NT2/D1 (cell line): ENCODE measurements around the gene ARHGEF26.

ENCODE experiments used
- DNase-seq: peaks from one replicate; pipeline ENCODE4 v3.0.0-alpha.2; 2011; ENCODE audit warnings: low read depth, low spot score
- H3K27me3 ChIP-seq: 2 replicates; pipeline ENCODE4 v1.6.0; 2011; ENCODE audit warnings: mild to moderate bottlenecking; ENCODE audit not compliant: insufficient read length, insufficient read depth
- H3K36me3 ChIP-seq: 2 replicates; pipeline ENCODE4 v1.6.1; 2011; ENCODE audit warnings: mild to moderate bottlenecking, low read length, mixed read lengths; ENCODE audit not compliant: insufficient read depth, insufficient read length
- H3K4me1 ChIP-seq: 2 replicates; pipeline ENCODE4 v1.5.1; 2011; ENCODE audit not compliant: insufficient read depth, insufficient read length
- H3K4me3 ChIP-seq: 2 replicates; pipeline ENCODE4 v1.5.1; 2011; ENCODE audit warnings: low read depth; ENCODE audit not compliant: insufficient read length
- H3K9ac ChIP-seq: 2 replicates; pipeline ENCODE4 v1.6.0; 2011; ENCODE audit warnings: low read depth; ENCODE audit not compliant: insufficient read length
- H3K9me3 ChIP-seq: 2 replicates; pipeline ENCODE4 v1.5.1; 2011; ENCODE audit warnings: mild to moderate bottlenecking, low read length; ENCODE audit not compliant: insufficient read depth
- SUZ12 ChIP-seq: IDR thresholded peaks from 2 replicates; pipeline ENCODE4 v1.6.1; 2011; ENCODE audit not compliant: insufficient read length, insufficient read depth; ENCODE audit errors: extremely low read depth
- YY1 ChIP-seq: IDR thresholded peaks from 2 replicates; pipeline ENCODE4 v1.6.1; 2011; ENCODE audit not compliant: insufficient read length, insufficient read depth
- ZNF274 ChIP-seq: IDR thresholded peaks from 2 replicates; pipeline ENCODE4 v1.6.1; 2011; ENCODE audit warnings: mild to moderate bottlenecking, low read depth, low read length

The ARHGEF26 gene

DNA sequence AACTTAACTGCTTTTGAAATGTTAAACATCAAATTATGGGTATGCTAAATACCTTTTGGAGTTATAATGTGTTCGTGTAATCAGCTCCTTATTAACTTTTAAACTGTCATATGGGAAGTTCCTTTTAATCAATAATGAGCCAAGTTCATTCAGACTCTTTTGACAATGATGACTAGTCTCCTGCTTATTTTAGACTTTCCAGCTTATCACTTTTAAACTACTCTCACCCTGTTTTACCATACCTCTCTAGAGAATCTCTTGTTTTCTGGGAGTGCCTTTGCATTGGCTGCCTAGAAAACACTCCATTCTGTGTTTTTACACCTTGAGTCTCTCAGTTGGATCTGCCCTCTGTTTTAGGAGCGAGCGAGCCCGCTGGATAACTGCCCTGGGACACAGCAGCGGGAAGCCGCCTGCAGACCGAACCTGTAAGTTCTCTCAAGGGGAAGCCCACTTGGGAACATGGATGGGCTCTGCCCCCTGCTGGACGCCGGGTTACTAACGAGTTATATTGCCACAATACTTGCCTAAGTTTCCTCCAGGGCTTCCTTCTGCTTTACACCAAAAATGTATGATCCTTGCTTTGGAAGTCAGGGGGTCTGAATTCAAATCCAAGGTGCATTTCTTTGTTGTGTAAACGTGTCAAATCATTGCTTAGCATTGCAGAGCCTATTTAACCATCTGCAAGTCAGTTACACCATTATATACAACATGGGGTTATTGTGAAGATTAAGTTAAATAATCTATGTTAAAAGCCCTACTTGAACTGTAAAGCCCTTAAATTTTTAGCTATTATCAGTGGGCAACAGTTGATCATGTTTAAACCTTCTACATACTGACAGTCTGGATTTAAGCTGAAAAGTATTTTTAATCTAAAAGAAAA, 131.8 kb downstream of the ARHGEF26 start:
- DNase-seq: peak; percentile 92
- H3K4me3 ChIP-seq: no peak overlapping the region
- no peak for TF ChIP-seq SUZ12
- peaks cover 2% of the 10 kb centered on the region for H3K4me1 ChIP-seq
- no peak overlapping the region for H3K9ac ChIP-seq
- H3K9me3 ChIP-seq: no peaks in the 10 kb centered on the region
- H3K36me3 ChIP-seq: peaks cover 32% of the 10 kb centered on the region
- no peaks in the 10 kb centered on the region for H3K27me3 ChIP-seq

GRCh38 chr3:154254527-154254926, 133.3 kb downstream of the ARHGEF26 start:
- TF ChIP-seq ZNF274: no peak
- TF ChIP-seq YY1: no peak
- TF ChIP-seq SUZ12: no peak
- Histone ChIP-seq H3K36me3 (peaks cover 45% of the 10 kb centered on the region), H3K4me1 (peaks cover 2% of the 10 kb centered on the region), H3K4me3 (no peak overlapping the region), H3K9ac (no peak overlapping the region), H3K9me3 (peaks cover 13% of the 10 kb centered on the region; the same call in 1 of the 2 replicates), H3K27me3 (no peaks in the 10 kb centered on the region)
- no peak for DNase-seq

- no peak overlapping the region for H3K9ac ChIP-seq
- H3K4me1 ChIP-seq: no peaks in the 10 kb centered on the region
- TF ChIP-seq YY1: no peak
- no peak for TF ChIP-seq SUZ12
- TF ChIP-seq ZNF274: no peak
- no peak for DNase-seq
- peaks cover 10% of the 10 kb centered on the region for H3K9me3 ChIP-seq
- H3K27me3 ChIP-seq: no peaks in the 10 kb centered on the region
- no peak overlapping the region for H3K4me3 ChIP-seq
- peaks cover 83% of the 10 kb centered on the region for H3K36me3 ChIP-seq
Measured at GRCh38 chr3:154273381-154273780, 152.2 kb downstream of the ARHGEF26 start.

- H3K4me3 ChIP-seq: no peak overlapping the region
- H3K36me3 ChIP-seq: peaks cover 88% of the 10 kb centered on the region
- H3K27me3 ChIP-seq: no peaks in the 10 kb centered on the region
- no peak overlapping the region for H3K9ac ChIP-seq
- H3K9me3 ChIP-seq: peaks cover under 1% of the 10 kb centered on the region
- TF ChIP-seq YY1 (no peak), ZNF274 (no peak), SUZ12 (no peak)
- no peaks in the 10 kb centered on the region for H3K4me1 ChIP-seq
- DNase-seq: no peak
Measured at GRCh38 chr3:154274348-154274747, 153.2 kb downstream of the ARHGEF26 start.

GRCh38 chr3:154275292-154275691, 154.1 kb downstream of the ARHGEF26 start:
- Histone ChIP-seq H3K27me3 (no peaks in the 10 kb centered on the region), H3K4me1 (no peaks in the 10 kb centered on the region), H3K9ac (no peak overlapping the region), H3K4me3 (no peak overlapping the region), H3K36me3 (peaks cover 84% of the 10 kb centered on the region), H3K9me3 (no peaks in the 10 kb centered on the region)
- TF ChIP-seq ZNF274 (no peak), YY1 (no peak), SUZ12 (no peak)
- DNase-seq: no peak

DNA sequence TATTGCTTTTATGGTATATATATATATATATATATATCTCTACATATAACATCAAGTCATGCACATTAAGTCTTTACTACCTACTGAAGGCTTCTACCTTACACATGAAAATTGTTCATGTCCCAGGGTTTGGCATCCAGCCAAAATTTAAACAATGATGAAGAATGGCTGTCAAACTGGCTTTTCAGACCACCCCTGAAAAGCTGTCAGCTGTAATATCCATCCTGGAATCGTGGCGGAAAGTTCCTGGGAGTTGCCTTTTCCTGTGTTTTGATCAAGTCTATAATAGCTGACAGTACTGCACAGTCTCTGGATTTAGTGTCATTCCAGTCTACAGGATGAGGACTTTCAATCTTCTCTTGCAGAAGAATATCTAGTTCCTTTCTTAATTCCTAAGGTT, 154.8 kb downstream of the ARHGEF26 start:
- H3K36me3 ChIP-seq: peaks cover 84% of the 10 kb centered on the region

GRCh38 chr3:154280161-154280560, 159.0 kb downstream of the ARHGEF26 start:
- Histone ChIP-seq H3K9ac (no peak overlapping the region), H3K4me3 (no peak overlapping the region), H3K36me3 (peaks cover 91% of the 10 kb centered on the region), H3K9me3 (no peaks in the 10 kb centered on the region), H3K4me1 (no peaks in the 10 kb centered on the region), H3K27me3 (no peaks in the 10 kb centered on the region)
- no peak for DNase-seq
- TF ChIP-seq ZNF274: no peak
- TF ChIP-seq YY1: no peak
- no peak for TF ChIP-seq SUZ12

More for the DNA sequence above, 154.8 kb downstream of the ARHGEF26 start:
- Histone ChIP-seq H3K9ac (no peak overlapping the region), H3K9me3 (no peaks in the 10 kb centered on the region), H3K4me1 (no peaks in the 10 kb centered on the region), H3K4me3 (no peak overlapping the region), H3K27me3 (no peaks in the 10 kb centered on the region)
- no peak for DNase-seq
- TF ChIP-seq ZNF274: no peak
